ENCODE results near the gene OLFM1. TPM values are rescaled to one million over a fixed set of nuclear protein-coding genes. Genes with fewer than 3 reads are reported as not detected.

Gene OLFM1
- not detected in 2 replicates for total RNA-seq
- polyA plus RNA-seq (2012): not detected

DNA sequence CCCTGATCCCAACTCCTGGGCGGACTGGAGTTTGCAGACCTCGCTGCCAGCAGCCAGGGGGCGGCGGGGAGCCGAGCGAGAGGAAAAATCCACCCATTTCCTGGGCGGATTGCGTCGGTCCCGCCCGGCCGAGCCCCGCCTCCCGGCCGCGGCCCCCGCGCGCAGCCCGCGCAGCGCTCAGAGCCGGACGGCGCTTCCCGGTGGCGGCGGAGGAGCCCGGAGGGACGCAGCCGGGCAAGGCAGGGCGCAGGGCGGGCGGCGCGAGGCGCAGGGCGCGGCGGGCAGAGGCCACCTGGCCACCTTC is at the start of gene OLFM1:
Gene OLFM1, plus strand, starts transcription at position 180 of the 304 bp plus-strand sequence. CDS start 322 bp downstream, outside the sequence.
- peak; percentile 7 for DNase-seq (ENCODE audit: low read depth)

- DNase-seq (ENCODE audit: low read depth): no peak
Observed at GRCh38 chr9:135038331-135038730, 49.1 kb upstream of the OLFM1 start.

DNA sequence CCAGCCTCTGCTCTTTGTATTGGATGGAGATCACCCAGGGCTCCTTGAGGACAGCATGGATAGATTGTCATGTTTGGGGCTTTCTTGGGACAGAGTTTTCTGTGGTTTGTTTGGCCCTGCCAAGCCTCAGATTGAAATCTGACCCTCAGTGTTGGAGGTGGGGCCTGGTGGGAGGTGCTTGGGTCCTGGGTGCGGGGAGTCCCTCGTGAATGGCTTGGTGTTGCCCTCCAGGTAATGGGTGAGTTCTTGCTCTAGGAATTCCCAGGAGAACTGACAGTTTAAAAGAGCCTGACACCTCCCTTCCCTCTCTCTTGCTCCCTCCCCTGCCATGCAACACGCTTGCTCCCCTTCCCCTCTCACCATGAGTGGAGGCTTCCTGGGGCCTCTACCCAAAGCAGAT is 48.6 kb upstream of the OLFM1 start:
- no peak for DNase-seq (ENCODE audit: low read depth)

DNA sequence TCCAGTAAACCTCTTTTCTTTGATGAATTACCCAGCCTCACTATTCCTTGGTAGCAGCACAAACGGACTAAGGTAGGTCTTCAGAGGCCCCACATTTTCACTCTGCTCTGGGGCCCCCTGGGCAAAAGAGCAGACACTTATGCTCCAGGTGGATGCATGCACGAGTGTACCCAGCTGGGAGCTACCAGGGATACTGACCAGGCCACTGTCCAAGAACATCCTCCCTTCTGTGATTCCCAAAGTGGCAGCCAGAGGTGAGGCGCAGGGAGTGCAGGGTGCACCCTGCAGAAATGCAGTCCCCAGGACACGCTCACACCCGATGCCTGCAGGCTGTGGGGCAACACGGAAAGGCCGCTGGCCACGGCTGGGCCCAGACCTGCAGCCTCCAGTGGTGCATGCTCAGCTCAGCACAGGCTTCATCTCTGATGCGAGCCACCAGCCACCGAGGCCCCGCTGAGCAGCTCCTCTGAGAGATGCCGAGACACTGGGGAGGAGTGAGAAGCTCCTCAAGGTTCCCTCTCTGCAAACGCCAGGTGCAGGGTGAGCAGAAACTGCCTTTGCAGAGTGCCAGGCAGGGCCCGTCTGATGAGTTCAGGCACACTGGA is 48.1 kb upstream of the OLFM1 start:
- DNase-seq (ENCODE audit: low read depth): no peak

- no peak for DNase-seq (ENCODE audit: low read depth)
Observed at GRCh38 chr9:135039916-135040645, 47.4 kb upstream of the OLFM1 start.

GRCh38 chr9:135040892-135041291 is 46.6 kb upstream of the OLFM1 start:
- no peak for DNase-seq (ENCODE audit: low read depth)

- DNase-seq (ENCODE audit: low read depth): no peak
Observed at GRCh38 chr9:135043345-135043744, 44.1 kb upstream of the OLFM1 start.

DNA sequence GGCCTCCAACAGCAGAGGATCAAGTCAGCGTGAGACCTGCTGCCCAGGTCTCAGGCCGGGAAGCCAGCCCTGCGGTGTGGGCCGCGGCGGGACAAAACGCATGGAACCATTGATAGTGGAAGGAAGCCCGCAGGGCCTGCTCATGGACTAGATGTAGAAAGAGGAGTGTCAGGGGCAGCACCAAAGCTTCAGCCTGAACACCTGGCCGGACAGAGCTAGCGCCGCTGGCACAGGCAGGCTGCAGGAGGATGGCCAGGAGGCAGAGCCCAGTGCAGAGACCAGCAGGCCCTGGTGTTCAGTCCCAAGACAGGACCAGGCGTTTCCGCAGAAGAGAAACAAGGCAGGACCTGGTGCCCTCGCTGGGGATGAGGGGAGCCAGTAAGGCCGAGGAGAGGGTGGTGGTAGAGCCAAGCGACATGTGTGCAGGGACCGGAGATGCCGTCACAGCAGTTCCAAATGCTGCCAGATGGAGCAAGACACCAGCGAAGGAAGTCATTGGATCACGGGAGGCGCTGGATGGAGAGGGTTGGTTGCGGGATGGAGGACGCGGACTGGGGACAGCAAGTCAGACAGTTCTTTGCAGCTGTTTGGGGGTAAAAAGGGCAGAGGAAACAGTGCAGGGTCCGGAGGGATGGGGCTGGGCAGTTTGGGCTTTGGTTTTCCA is 42.1 kb upstream of the OLFM1 start:
- no peak for DNase-seq (ENCODE audit: low read depth)

GRCh38 chr9:135045928-135046738 is 41.3 kb upstream of the OLFM1 start:
- DNase-seq (ENCODE audit: low read depth): no peak

- DNase-seq (ENCODE audit: low read depth): no peak
Observed at GRCh38 chr9:135046739-135047350, 40.6 kb upstream of the OLFM1 start.

- no peak for DNase-seq (ENCODE audit: low read depth)
Observed at GRCh38 chr9:135047521-135047920, 39.9 kb upstream of the OLFM1 start.

GRCh38 chr9:135048046-135048757 is 39.3 kb upstream of the OLFM1 start:
- DNase-seq (ENCODE audit: low read depth): no peak

DNA sequence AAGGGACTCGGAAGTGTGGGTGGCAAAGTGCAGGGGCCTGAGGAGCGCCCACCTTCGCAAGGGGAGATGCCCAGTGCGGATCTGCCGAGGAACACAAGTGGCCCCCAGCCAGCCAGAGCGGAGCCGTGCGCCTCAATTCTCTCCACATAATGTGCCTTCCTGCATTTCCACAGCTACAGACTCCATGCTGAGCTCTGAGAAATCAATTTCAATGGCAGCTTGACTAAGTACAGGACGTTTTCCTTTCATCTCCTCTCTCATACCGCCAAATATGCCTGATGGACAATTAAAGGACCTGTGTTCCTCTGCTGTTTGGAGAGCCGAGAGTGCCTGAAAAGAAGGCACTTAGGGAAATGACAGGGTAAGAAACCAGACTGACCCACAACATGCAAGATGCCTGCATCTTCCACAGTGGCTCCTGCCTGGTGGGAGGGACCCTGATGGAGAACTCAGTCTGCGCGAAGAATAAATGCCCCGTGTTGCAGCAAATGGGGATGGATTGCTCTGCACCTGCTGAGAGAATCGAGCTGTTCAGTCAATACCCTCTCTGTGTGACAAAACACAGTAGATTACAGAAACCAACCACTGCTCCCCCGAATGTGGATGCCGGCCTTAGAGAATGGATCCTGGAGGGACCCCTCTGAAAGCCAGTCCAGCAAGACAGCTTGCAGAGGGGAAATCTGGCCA is 38.6 kb upstream of the OLFM1 start:
- no peak for DNase-seq (ENCODE audit: low read depth)

DNA sequence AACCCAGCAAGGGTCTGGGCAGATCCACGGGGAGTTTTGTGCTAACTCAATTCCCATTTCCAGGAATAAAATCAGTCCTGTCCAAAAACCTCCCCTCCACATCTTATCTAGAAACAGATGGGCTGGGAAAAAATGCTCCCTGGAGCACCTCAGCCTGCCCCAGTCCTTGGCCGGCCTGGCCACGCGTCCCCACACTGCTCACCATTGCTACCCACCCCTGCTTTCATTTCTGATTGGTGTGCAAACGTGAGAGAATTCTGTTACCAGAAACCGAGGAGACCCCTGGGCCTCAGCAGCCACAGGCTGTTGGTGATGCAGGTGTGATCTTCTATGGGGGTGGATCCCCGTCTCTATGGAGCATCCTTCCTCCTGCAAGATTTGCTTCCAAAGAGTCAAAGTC is 38.0 kb upstream of the OLFM1 start:
- no peak for DNase-seq (ENCODE audit: low read depth)

DNA sequence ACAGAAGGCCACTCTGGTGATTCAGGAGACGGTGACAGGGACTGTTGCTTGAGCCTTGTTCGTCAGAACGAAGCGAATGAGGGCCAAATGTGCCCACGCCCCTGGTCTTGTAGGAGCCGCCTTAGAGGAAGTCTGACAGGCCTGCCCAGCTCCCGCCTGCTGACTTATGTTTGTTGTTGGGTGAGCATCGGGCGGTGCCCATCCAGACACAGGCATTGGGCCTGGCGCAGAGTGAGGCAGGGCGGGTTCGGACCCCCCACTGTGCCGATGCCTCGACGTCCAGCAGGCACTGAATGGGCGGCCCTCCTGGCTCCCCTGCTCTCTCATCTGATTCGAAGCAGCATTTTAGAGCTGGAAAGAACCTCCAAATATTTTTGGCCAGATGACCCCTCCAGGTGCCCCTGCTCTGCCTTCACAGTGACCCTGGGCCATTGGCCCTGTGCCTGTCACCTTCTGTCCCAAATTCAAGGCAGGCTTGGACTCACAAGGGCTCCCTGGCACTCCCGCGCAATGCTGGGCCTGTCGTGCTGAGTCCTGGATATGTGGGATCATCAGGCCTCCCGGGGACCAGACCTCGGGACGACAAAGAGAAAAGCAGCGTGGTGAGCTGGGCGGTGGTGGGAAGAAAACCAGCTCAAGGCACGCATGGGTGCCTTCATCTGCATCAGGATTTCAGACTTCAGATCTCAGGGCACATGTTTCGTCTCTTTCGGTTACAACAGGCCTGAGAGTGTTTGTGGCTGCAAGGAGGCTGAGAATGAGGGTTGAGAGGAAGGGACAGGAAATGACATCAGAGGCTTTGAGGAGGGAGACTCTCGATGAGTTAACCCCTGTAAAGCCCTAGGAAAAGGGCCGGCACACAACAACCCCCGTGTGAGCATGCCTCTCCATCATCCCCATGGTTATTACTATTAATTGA is 37.1 kb upstream of the OLFM1 start:
- DNase-seq (ENCODE audit: low read depth): no peak

DNA sequence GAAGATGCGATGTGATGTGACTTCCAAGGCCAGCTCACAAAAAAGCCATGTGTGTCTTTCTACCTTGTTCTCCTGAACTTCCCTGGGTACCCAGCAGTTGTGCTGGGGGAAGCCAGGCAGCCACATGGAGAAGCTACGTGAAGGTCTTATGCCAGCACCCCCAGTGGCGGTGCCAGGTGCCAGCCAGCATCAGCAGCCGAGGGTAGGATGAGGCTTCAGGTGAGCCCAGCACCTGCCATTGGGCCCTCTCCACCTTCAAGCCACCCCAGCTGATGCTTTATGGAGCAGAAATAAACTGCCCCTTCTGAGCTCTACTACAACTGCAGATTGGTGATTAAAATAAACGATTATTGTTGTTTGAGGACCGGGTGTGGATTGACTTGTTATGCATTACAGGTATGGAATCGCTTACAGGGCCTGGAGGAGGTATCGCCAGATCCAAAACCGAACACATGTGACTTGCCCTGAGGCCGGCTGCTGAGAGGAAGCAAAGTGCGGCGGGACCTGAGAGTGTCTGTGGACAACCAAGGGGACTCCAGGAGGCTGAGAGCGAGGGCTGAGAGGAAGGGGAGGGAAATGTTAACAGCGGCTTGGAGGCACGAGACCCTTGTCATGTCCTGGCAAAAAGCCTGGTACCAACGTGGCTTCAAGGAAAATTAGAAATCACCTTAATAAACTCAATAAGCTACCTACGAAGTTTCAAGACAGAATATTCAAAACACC is 36.0 kb upstream of the OLFM1 start:
- DNase-seq (ENCODE audit: low read depth): no peak

DNA sequence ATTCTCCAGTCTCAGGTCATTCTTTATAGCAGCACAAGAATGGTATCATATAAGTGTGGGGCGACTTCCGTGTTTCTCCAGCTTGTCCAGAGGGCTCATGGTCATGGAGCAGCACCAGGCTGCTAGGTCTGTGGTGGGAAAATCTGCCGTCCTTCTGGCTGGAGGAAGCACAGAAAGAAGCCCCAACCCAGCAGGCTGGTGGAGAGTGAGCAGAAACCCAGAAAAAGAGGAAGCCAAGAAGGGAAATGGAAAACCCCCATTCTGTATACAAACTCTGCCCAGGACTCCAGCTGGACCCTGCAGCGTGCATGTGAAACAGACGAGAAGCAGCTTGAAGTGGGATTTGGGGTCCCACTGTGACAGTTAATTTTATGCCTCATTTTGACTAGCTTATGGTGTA is 34.3 kb upstream of the OLFM1 start:
- DNase-seq (ENCODE audit: low read depth): no peak

GRCh38 chr9:135055181-135055580 is 32.3 kb upstream of the OLFM1 start:
- no peak for DNase-seq (ENCODE audit: low read depth)

All from myocyte (in vitro differentiated cells).